Ishikawa (cell line): Measurements from ENCODE around the gene SRRM2.

ENCODE experiments used
- CEBPB ChIP-seq: IDR thresholded peaks from 2 replicates; pipeline ENCODE4 v1.6.1; 2012
- CREB1 ChIP-seq: IDR thresholded peaks from 2 replicates; pipeline ENCODE4 v1.6.1; 2012; ENCODE audit warnings: low read depth
- EGR1 ChIP-seq: IDR thresholded peaks from 2 replicates; pipeline ENCODE4 v1.6.1; 2012
- EP300 ChIP-seq: IDR thresholded peaks from 2 replicates; pipeline ENCODE4 v1.6.1; 2012; ENCODE audit warnings: borderline replicate concordance
- FOXM1 ChIP-seq: IDR thresholded peaks from 2 replicates; pipeline ENCODE4 v1.6.1; 2012; ENCODE audit warnings: low read depth, borderline replicate concordance
- MAX ChIP-seq: IDR thresholded peaks from 2 replicates; pipeline ENCODE4 v1.6.1; 2012
- NFIC ChIP-seq: IDR thresholded peaks from 2 replicates; pipeline ENCODE4 v1.6.1; 2012
- RAD21 ChIP-seq: IDR thresholded peaks from 2 replicates; pipeline ENCODE4 v1.6.1; 2012; ENCODE audit warnings: low read depth
- REST ChIP-seq: IDR thresholded peaks from 2 replicates; pipeline ENCODE4 v1.6.1; 2012; ENCODE audit warnings: low read depth, mild to moderate bottlenecking
- TAF1 ChIP-seq: IDR thresholded peaks from 2 replicates; pipeline ENCODE4 v1.6.1; 2012; ENCODE audit warnings: low read depth, mild to moderate bottlenecking
- TCF12 ChIP-seq: IDR thresholded peaks from 2 replicates; pipeline ENCODE4 v1.6.1; 2012; ENCODE audit warnings: low read depth
- TEAD4 ChIP-seq: IDR thresholded peaks from 2 replicates; pipeline ENCODE4 v1.6.1; 2012
- USF1 ChIP-seq: IDR thresholded peaks from 2 replicates; pipeline ENCODE4 v1.6.1; 2012
- YY1 ChIP-seq: IDR thresholded peaks from 2 replicates; pipeline ENCODE4 v1.6.1; 2012; ENCODE audit warnings: low read depth
- ZBTB7A ChIP-seq: IDR thresholded peaks from 2 replicates; pipeline ENCODE4 v1.6.1; 2012; ENCODE audit warnings: low read depth

The SRRM2 gene

GRCh38 chr16:2798723-2799204, 46.3 kb downstream of the SRRM2 start:
- TF ChIP-seq USF1: no peak
- no peak for TF ChIP-seq TCF12
- TF ChIP-seq ZBTB7A: no peak
- TF ChIP-seq NFIC: no peak
- TF ChIP-seq EP300: no peak
- TF ChIP-seq CEBPB: no peak
- no peak for TF ChIP-seq MAX
- no peak for TF ChIP-seq TAF1
- TF ChIP-seq CREB1: no peak
- TF ChIP-seq REST: no peak
- TF ChIP-seq FOXM1: no peak
- TF ChIP-seq YY1: no peak
- TF ChIP-seq TEAD4: no peak
- no peak for TF ChIP-seq RAD21
- no peak for TF ChIP-seq EGR1

- TF ChIP-seq NFIC (no peak), TAF1 (no peak), REST (no peak), EGR1 (no peak), MAX (no peak)
These were observed 46.9 kb downstream of the SRRM2 start for GRCh38 chr16:2799205-2799858.

GRCh38 chr16:2799859-2800226, 47.4 kb downstream of the SRRM2 start:
- no peak for TF ChIP-seq USF1
- TF ChIP-seq EP300: no peak
- TF ChIP-seq CREB1: no peak
- TF ChIP-seq CEBPB: no peak
- no peak for TF ChIP-seq TEAD4
- TF ChIP-seq REST: no peak
- no peak for TF ChIP-seq TCF12
- no peak for TF ChIP-seq TAF1
- TF ChIP-seq YY1: no peak
- no peak for TF ChIP-seq RAD21
- TF ChIP-seq FOXM1: no peak
- TF ChIP-seq MAX: no peak

- TF ChIP-seq NFIC (no peak), MAX (no peak), USF1 (no peak), RAD21 (no peak), FOXM1 (no peak), TAF1 (no peak), CEBPB (no peak), REST (no peak), EP300 (no peak)
These were observed 51.2 kb downstream of the SRRM2 start for GRCh38 chr16:2803545-2804195.
